Measurements from ENCODE around the gene NUDC. TPM values are rescaled to one million over a fixed set of nuclear protein-coding genes. Genes with fewer than 3 reads are reported as not detected.

The NUDC gene
- polyA plus RNA-seq, 1 of the 3 experiments (the other 2 are of a cell fraction), result 153 TPM

- TF ChIP-seq EZH2phosphoT487 (IDR thresholded peaks at IDR 0.05; ENCODE audit: borderline replicate concordance, low read depth) (no peak), YY1 (IDR thresholded peaks at IDR 0.05; ENCODE audit: low read depth) (no peak), RXRA (IDR thresholded peaks at IDR 0.05; ENCODE audit: borderline replicate concordance, low read depth) (no peak), TEAD4 (IDR thresholded peaks at IDR 0.05; ENCODE audit: borderline replicate concordance, insufficient read depth) (no peak), GATA2 (CRISPR knock-in tag; IDR thresholded peaks at IDR 0.05) (no peak), RAD21 (IDR thresholded peaks at IDR 0.05; ENCODE audit: low read length) (no peak), NRF1 (IDR thresholded peaks at IDR 0.05; ENCODE audit: low read depth, low read length) (no peak), MEF2A (IDR thresholded peaks at IDR 0.05; ENCODE audit: borderline replicate concordance, low read depth) (no peak), RCOR1 (IDR thresholded peaks at IDR 0.05; ENCODE audit: low read length) (no peak), FOSL2 (IDR thresholded peaks at IDR 0.05; ENCODE audit: borderline replicate concordance, low read depth) (no peak)
Observed at GRCh38 chr1:26972821-26973220, 51.3 kb downstream of the NUDC start (continued).

DNA sequence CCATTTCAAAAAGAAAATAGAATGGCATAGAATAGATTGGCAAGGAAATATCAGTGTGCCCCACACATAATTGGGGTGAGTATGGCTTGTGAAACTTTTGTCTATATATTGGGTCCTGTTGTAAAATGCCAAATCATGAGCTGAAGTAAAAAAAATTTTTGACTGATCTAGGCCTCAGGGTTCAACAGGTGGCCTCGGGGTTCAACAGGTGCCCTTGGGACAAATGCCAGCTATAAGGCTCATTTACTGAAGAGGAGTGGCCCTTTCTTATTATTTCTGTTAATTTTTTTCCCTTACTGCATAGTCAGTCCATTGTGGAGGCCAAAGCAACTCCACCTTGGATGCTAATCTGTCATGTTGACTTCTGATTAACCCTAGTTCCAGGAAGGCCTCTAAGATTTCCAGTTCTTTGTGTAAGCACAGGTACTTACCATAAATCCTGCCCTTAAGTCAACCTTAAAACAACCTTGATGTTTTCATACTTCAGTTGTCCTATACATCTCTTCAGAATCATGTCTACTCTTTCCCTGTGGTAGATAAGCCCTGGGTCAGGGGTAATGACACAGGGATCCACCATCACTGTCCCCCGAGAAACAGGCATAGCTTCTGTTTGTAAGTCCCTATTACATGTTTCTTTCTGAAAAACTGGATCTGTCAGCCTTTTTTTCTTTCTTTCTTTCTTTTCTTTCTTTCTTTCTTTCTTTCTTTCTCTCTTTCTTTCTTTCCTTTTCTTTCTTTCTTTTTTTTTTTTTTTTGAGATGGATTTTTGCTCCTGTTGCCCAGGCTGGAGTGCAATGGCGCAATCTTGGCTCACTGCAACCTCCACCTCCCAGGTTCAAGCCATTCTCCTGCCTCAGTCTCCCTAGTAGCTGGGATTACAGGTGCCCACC, 55.3 kb downstream of the NUDC start:
- no peak for DNase-seq
- H3K9ac ChIP-seq, result no peak overlapping the region
- H3K4me1 ChIP-seq (ENCODE audit: control insufficient read depth in 1 of 2, insufficient read depth in 2 of 2, low read depth in 1 of 2, low read length in 1 of 2), result no peaks in the 10 kb centered on the region
- 35% methylated on average over 3 of the region's 3 CpGs for WGBS (ENCODE audit: low lambda C conversion rate)
- ChIA-PET CTCF (interaction anchor here (1.3 kb wide), 2 partner anchors 9 to 21 kb away, joined by 3 read pairs; no protein-coding TSS in a partner anchor), POLR2A (no interaction called here)
- H3K27me3 ChIP-seq (ENCODE audit: insufficient read depth), result no peaks in the 10 kb centered on the region
- H3K36me3 ChIP-seq (replicated peaks in 1 of 2; ENCODE audit: control insufficient read depth in 1 of 2, insufficient read depth in 2 of 2, low read length in 1 of 2), result no peaks in the 10 kb centered on the region
- H3K9me2 ChIP-seq, result no peaks in the 10 kb centered on the region
- H4K20me1 ChIP-seq (ENCODE audit: insufficient read depth), result no peaks in the 10 kb centered on the region
- H3K79me2 ChIP-seq (ENCODE audit: insufficient read depth), result no peaks in the 10 kb centered on the region
- no peak overlapping the region for H3K4me3 ChIP-seq (ENCODE audit: low read depth in 2 of 2, low read length in 1 of 2)
- H2AFZ ChIP-seq (ENCODE audit: low read depth), result no peak overlapping the region
- H3K27ac ChIP-seq (ENCODE audit: low read depth in 2 of 2, low read length in 1 of 2), result no peak overlapping the region
- H3K9me3 ChIP-seq, result no peaks in the 10 kb centered on the region
- H3F3A ChIP-seq (replicated peaks; ENCODE audit: insufficient read depth), result no peaks in the 10 kb centered on the region
- TF ChIP-seq SMC3 (IDR thresholded peaks at IDR 0.05; ENCODE audit: low read depth, low read length), result no peak
- TF ChIP-seq, protein P1, sequence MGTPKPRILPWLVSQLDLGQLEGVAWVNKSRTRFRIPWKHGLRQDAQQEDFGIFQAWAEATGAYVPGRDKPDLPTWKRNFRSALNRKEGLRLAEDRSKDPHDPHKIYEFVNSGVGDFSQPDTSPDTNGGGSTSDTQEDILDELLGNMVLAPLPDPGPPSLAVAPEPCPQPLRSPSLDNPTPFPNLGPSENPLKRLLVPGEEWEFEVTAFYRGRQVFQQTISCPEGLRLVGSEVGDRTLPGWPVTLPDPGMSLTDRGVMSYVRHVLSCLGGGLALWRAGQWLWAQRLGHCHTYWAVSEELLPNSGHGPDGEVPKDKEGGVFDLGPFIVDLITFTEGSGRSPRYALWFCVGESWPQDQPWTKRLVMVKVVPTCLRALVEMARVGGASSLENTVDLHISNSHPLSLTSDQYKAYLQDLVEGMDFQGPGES (IDR thresholded peaks at IDR 0.05; ENCODE audit: low read depth, low read length), result no peak
- TF ChIP-seq USF1 (IDR thresholded peaks at IDR 0.05; ENCODE audit: borderline replicate concordance, low read depth), result no peak
- TF ChIP-seq MAX (IDR thresholded peaks at IDR 0.05; ENCODE audit: low read depth), result no peak
- TF ChIP-seq ELF1 (IDR thresholded peaks at IDR 0.05), result no peak
- no peak for TF ChIP-seq YY1 (IDR thresholded peaks at IDR 0.05; ENCODE audit: low read depth)
- TF ChIP-seq JUND (IDR thresholded peaks at IDR 0.05), result no peak
- no peak for TF ChIP-seq RCOR1 (IDR thresholded peaks at IDR 0.05; ENCODE audit: low read length)
- TF ChIP-seq TEAD4 (IDR thresholded peaks at IDR 0.05; ENCODE audit: borderline replicate concordance, insufficient read depth), result no peak
- no peak for TF ChIP-seq NFIC (IDR thresholded peaks at IDR 0.05; ENCODE audit: borderline replicate concordance)
- no peak for TF ChIP-seq REST (IDR thresholded peaks at IDR 0.05; ENCODE audit: low read depth, low read length)
- TF ChIP-seq SIN3A (IDR thresholded peaks at IDR 0.05; ENCODE audit: borderline replicate concordance, low read depth, low read length), result no peak
- no peak for TF ChIP-seq POLR2AphosphoS5 (IDR thresholded peaks at IDR 0.05; ENCODE audit: low read depth, low read length)
- TF ChIP-seq GATA2 (CRISPR knock-in tag; IDR thresholded peaks at IDR 0.05), result no peak
- TF ChIP-seq FOXM1 (IDR thresholded peaks at IDR 0.05; ENCODE audit: low read depth), result no peak
- TF ChIP-seq FOXJ3 (CRISPR knock-in tag; IDR thresholded peaks at IDR 0.05), result no peak
- TF ChIP-seq, protein P2, sequence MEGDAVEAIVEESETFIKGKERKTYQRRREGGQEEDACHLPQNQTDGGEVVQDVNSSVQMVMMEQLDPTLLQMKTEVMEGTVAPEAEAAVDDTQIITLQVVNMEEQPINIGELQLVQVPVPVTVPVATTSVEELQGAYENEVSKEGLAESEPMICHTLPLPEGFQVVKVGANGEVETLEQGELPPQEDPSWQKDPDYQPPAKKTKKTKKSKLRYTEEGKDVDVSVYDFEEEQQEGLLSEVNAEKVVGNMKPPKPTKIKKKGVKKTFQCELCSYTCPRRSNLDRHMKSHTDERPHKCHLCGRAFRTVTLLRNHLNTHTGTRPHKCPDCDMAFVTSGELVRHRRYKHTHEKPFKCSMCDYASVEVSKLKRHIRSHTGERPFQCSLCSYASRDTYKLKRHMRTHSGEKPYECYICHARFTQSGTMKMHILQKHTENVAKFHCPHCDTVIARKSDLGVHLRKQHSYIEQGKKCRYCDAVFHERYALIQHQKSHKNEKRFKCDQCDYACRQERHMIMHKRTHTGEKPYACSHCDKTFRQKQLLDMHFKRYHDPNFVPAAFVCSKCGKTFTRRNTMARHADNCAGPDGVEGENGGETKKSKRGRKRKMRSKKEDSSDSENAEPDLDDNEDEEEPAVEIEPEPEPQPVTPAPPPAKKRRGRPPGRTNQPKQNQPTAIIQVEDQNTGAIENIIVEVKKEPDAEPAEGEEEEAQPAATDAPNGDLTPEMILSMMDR (IDR thresholded peaks at IDR 0.05), result no peak
- no peak for TF ChIP-seq FOSL2 (IDR thresholded peaks at IDR 0.05; ENCODE audit: borderline replicate concordance, low read depth)
- no peak overlapping the region for H3K4me2 ChIP-seq

Data from SK-N-SH (cell line).